Naive B cell (primary cell): ENCODE results near the gene PPARA. TPM values are rescaled to one million over a fixed set of nuclear protein-coding genes. Genes with fewer than 3 reads are reported as not detected.
A peak's percentile ranks its signal among the peaks of the same experiment; 100 is the strongest.
"Not testable (repeated sequence)": the region's sequence is repeated elsewhere in the genome, so short reads cannot be mapped to it uniquely, and the experiment has no call there.

Experiments
- ATAC-seq, 2 donors: fragments of 150-1000 bp; cut with Tn5 transposase; 2 replicates each; pipeline ENCODE4 v1.10.0; 2021; ENCODE audit warnings: low read depth in 2 of 2, mild to moderate bottlenecking in 2 of 2, moderate library complexity in 2 of 2
- DNase-seq: peaks from one replicate; pipeline ENCODE4 v3.0.0; 2022
- H3K27ac Mint-ChIP-seq, 6 donors: one replicate each; pipeline ENCODE4 v1.8.0; 2020 to 2022; ENCODE audit warnings: mild to moderate bottlenecking in 6 of 6, mixed read lengths in 6 of 6, moderate library complexity in 5 of 6, inconsistent platforms in 2 of 6
- H3K27me3 Mint-ChIP-seq, 3 donors: one replicate each; pipeline ENCODE4 v1.8.0; 2021 to 2022; ENCODE audit warnings: mixed read lengths in 3 of 3, mild to moderate bottlenecking in 1 of 3
- H3K36me3 Mint-ChIP-seq, 2 donors: one replicate each; pipeline ENCODE4 v1.8.0; 2020 to 2022; ENCODE audit warnings: mixed read lengths in 2 of 2, inconsistent platforms in 1 of 2, mild to moderate bottlenecking in 1 of 2
- H3K4me1 Mint-ChIP-seq, 3 donors: one replicate each; pipeline ENCODE4 v1.8.0; 2020 to 2022; ENCODE audit warnings: mixed read lengths in 3 of 3, inconsistent platforms in 1 of 3, mild to moderate bottlenecking in 1 of 3, moderate library complexity in 1 of 3
- H3K4me3 Mint-ChIP-seq, 8 donors: one replicate each; pipeline ENCODE4 v1.8.0; 2020 to 2022; ENCODE audit warnings: mild to moderate bottlenecking in 8 of 8, mixed read lengths in 8 of 8, moderate library complexity in 8 of 8, inconsistent platforms in 2 of 8
- H3K9me3 Mint-ChIP-seq, 7 donors: one replicate each; pipeline ENCODE4 v1.8.0; 2020 to 2022; ENCODE audit warnings: mixed read lengths in 7 of 7, mild to moderate bottlenecking in 5 of 7, inconsistent platforms in 2 of 7, moderate library complexity in 1 of 7
- polyA plus RNA-seq, 6 donors: library from polyadenylated mRNA; unstranded; fragments of 300-500 nt; fragmentation: Illumina TruSeq; gene quantifications; one replicate each; pipeline ENCODE4 v1.2.3, GENCODE V29; 2021; ENCODE audit warnings: low read depth in 6 of 6

PPARA gene
- polyA plus RNA-seq, 6 donors from 2014 or later = 4.6 to 10.8 (median 7.0) TPM

DNA sequence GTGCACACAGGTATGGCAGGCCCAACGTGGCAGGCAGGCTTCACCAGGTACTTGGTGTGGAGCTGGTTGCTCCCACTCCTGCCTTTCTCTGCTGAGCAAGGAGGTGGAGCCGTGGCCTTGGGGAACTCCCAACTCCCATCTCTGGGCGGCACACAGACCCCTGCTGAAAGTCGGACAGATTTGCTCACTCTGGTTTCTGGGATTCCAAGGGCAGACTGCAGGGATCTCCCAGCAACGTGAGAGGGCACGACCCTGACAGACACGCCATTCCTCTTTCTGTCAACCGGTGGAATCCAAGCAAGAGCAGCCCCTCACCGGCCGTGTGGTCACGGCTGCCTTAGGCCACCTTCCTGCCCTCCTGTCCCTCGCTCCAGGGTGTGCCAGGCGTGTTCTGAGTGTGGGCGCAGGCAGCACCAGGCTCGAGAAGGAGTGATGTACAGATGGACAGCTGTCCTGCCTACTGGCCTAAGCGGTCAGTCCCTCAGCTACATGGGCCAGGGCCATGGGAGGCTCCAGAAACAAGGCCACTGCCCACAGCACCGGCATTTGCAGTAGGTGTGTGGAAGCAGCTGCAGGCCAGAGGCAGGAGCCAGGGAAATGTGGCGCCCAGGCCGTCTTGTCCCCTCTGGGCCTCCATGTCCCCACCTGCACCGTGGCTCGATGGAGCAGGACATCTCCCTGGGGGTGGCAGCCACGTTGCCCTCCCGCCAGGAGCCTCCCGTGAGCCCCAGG is 13.7 kb upstream of the PPARA start:
- Mint-ChIP-seq H3K4me1 (peaks cover 0 to 8% (median 3%) of the 10 kb centered on the region in 3 donors), H3K27ac (no peak overlapping the region), H3K9me3 (no peaks in the 10 kb centered on the region), H3K27me3 (no peaks in the 10 kb centered on the region), H3K36me3 (no peaks in the 10 kb centered on the region), H3K4me3 (no peak overlapping the region)
- no peak for DNase-seq
- ATAC-seq = no peak

DNA sequence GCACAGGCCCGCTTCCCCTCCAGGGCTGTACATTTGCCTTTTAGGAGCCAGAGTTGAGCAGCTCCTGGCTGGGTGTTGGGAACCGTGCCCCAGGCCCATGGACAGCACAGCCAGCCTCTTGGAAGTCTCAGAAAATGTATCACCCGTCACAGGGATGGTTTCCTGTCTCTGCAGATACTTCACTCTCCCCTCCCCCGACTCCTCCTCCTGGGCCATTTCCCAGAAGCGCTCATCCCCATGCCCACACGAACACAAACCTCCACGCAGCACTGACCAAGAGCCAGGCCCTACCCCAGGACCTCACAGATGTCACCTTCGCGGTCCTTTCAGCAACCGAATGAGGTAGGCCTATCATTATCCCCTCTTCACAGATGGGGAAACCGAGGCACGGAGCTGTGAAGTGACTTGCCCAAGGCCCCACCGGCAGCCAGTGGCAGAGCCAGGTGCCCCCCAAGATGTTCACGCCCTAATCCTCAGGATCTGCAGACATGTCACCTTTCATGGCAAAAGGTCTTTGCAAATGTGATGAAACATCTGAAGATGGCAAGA is 13.0 kb upstream of the PPARA start:
- Mint-ChIP-seq H3K9me3 (no peaks in the 10 kb centered on the region), H3K27me3 (no peaks in the 10 kb centered on the region), H3K4me1 (peaks cover 0 to 8% (median 3%) of the 10 kb centered on the region in 3 donors), H3K4me3 (no peak overlapping the region), H3K27ac (peak overlapping the region in 2 of 6 donors; percentile 42 to 47), H3K36me3 (no peaks in the 10 kb centered on the region)
- ATAC-seq = no peak
- no peak for DNase-seq

DNA sequence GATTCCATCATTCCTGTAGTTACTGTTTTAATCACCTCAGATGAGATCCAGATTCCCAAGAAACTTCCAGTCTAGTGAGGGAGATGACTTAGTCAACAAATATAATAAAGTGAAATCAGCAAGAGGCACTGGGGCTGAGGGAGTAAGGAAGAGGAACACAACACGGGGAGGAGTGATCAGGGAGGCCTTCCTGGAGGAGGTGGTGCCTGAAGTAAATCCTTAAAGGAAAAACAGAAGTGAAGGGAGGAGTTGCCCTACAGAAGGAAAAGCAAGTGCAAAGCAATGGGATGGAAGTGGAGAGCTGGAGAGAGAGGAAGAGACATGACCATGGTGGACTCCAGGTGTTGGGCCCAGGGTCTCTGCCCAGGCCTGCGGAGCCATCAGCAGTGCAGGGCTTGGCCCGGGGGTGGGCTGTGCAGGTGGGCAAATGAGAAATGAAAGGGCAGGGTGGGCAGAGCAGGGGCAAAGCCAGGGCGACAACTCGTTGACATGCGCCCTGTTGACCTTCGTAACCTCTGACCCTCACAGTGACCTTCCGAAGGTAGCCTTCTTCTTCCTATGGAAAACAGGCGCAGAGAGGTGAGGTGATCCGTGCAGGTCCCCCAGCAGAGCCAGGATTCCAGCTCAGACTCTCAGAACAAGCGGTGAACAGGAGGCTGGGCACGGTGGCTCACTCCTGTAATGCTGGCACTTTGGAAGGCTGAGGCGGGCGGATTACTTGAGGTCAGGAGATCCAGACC is 12.1 kb upstream of the PPARA start:
- no peak overlapping the region for H3K27ac Mint-ChIP-seq
- H3K4me1 Mint-ChIP-seq = peaks cover 0 to 3% (median 0%) of the 10 kb centered on the region in 3 donors
- DNase-seq (no peak), ATAC-seq (no peak)
- H3K36me3 Mint-ChIP-seq = no peaks in the 10 kb centered on the region
- no peaks in the 10 kb centered on the region for H3K27me3 Mint-ChIP-seq
- no peaks in the 10 kb centered on the region for H3K9me3 Mint-ChIP-seq
- H3K4me3 Mint-ChIP-seq = peak overlapping the region in 1 of 8 donors; percentile 12

DNA sequence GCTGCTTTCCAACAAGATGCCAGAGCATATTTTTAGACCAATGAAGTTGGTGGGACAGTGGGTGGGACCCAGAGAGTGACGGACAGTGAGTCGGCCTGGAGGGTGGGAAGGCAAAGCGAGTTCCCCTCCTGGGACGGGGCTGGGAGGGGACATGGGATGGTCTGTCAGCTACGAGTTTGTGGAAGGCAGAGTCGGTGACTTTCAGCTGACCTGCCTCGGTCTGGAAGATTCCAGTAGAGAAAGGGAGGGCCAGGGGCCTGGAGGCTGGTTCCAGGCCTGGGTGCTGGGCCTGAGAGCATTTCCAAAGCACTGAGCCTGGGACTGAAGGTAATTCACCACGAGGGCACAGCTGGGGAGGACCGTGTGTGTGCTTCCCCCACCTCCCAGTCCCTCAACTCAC is 10.9 kb upstream of the PPARA start:
- not testable (repeated sequence) for H3K4me3 Mint-ChIP-seq, H3K36me3 Mint-ChIP-seq, ATAC-seq, H3K9me3 Mint-ChIP-seq, H3K27me3 Mint-ChIP-seq, DNase-seq, H3K4me1 Mint-ChIP-seq, H3K27ac Mint-ChIP-seq

DNA sequence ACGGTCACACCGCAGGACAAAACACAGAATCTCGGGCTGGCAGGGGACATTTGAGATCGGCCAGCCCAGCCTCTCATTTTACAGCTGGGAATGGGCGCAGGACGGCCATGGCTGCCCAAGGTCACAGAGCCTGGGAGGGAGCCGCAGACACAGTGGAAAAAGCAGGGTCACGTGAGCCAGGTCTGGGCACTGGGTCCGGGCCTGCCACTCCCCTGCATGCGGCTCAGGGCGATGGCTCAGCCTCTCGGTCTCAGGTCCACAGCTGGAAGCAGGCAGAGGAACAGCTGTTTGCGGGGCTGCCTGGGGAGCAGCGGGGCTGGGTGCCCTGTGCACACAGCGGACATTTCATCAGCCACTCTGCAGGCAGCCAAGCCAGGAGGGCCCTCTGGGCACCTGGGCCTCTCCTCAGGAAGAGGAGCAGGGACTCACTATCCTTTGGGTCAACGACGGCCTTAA is 10.4 kb upstream of the PPARA start:
- no peak for DNase-seq
- Mint-ChIP-seq H3K9me3 (no peaks in the 10 kb centered on the region), H3K36me3 (no peaks in the 10 kb centered on the region), H3K4me1 (peaks cover 0 to 3% (median 0%) of the 10 kb centered on the region in 3 donors), H3K4me3 (no peak overlapping the region), H3K27me3 (no peaks in the 10 kb centered on the region), H3K27ac (peak overlapping the region in 1 of 6 donors; percentile 11)
- no peak for ATAC-seq

DNA sequence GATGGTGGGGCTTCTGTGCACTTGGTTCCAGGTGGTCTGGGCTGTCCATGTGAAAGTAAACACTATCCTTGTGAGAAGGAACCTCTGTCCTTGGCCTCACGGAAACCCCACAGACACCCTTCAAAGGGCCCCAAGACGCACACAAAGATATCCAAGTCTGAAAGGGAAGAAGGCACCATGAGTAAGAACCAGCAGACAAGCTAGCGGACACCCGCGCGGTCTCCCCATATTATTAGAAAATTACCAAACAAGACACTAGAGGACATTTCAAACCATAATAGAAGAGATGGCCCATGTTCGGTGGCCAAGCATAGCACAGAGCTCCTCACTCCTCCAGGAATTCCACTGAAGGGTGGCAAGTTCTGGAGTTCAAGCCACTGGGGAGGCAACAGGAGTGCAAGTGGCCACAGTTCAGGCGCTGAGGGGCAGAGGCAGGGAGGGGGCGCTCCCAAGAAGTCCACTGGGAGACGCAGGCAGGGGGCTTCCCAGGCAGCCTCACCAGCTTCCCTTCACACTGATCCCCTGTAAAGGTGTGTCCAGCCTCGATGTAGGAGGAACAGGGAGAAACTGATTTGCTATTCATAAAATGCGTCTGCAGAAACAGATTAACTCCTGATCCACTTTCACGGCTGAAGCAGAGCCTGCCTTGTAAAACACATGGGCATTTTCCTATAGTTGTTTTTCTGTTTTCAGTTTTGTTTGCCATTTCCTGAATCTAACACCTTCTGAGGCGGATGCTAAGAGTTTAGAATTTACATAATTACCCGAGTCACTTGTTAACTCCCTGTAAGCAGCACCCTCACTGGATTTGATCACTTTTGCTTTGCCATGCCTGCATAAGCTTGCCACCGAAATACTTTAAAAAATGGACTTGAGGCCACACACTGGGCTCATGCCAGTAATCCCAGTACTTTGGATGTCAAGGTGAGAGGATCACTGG is 9.1 kb upstream of the PPARA start:
- H3K27ac Mint-ChIP-seq = no peak overlapping the region
- DNase-seq (no peak), ATAC-seq (peak in 1 of 2 donors; percentile 70)
- no peaks in the 10 kb centered on the region for H3K9me3 Mint-ChIP-seq
- H3K27me3 Mint-ChIP-seq = no peaks in the 10 kb centered on the region
- peaks cover 0 to 3% (median 0%) of the 10 kb centered on the region in 3 donors for H3K4me1 Mint-ChIP-seq
- H3K4me3 Mint-ChIP-seq = peak overlapping the region in 1 of 8 donors; percentile 51
- no peaks in the 10 kb centered on the region for H3K36me3 Mint-ChIP-seq

DNA sequence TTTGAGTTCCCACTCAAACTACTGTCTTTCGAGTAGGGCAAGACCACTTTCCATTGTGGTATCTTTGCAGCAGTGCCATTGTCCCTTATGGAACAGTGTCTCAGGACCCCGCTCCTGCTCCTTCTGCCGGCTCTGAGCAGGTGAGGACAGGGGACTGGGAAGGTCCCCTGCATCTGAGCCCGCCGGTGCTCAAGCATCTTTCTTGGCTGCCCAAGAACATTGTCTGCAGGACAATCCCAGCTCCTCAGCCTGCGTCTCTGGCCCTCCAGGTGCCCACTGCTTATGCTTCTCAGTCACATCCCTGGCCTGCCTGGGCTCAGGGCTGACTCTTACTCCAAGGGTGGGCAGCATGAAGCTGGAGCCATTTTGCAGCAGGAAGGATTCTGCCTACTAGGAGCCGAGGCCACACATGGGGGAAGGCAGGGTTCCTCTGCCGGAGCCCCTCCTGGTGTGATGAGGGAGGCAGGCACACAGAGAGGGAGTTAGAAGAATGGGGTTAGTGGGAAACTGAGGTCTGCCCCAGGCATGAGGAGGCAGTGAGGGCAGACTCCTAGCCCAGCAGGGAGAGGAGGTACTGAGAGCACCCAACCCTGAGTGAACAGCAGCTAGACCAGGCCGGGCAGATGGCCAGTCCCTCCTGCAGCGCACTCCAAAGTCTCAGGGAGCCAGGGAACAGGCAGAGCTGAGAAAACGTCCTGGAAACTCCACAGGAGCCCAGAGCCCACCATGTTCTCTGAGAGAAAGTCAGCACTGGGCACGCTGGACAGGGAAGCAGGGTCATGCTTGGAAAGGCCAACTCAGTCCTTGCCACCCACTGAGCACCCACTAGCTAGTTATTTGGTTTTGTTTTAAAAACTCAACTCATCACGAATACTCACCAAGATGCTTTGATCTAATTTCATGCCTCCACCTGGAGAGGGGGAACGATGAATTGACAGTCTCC is 7.5 kb upstream of the PPARA start:
- H3K4me3 Mint-ChIP-seq = no peak overlapping the region
- H3K36me3 Mint-ChIP-seq = no peaks in the 10 kb centered on the region
- no peaks in the 10 kb centered on the region for H3K9me3 Mint-ChIP-seq
- no peaks in the 10 kb centered on the region for H3K27me3 Mint-ChIP-seq
- no peak for ATAC-seq
- DNase-seq = no peak
- peaks cover 0 to 3% (median 0%) of the 10 kb centered on the region in 3 donors for H3K4me1 Mint-ChIP-seq
- no peak overlapping the region for H3K27ac Mint-ChIP-seq

DNA sequence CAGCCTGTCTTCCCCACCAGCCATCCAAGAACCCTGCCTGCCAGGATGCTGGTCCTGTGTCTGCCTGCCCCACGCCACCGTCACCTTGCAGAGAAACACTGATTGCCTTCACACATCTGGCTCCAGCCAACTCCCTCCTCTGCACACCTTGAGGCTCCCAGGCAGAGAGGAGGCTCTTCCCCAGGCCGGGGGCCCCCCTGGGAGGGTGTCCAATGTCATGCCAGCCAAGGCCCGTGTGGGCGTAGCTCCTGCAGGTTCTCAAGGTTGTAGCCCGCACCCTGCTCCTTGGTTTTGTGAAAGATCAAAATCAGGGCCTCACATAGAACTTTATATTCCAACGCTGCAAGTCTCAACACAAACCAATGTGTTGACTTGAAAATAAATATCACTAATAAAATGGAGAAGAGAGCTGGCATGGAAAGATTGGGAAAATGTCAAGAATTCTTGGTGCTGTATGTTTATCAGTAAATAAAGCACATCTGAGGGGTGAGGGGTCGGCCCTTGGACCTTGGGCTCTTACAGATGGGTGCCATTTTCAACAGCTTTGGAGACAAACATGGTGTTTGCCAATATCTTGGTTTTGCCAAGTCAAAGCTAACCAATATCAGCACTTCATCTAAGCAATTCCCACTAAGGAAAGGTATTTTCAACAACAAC is 6.7 kb upstream of the PPARA start:
- Mint-ChIP-seq H3K36me3 (no peaks in the 10 kb centered on the region), H3K9me3 (no peaks in the 10 kb centered on the region), H3K27me3 (no peaks in the 10 kb centered on the region), H3K4me1 (peaks cover 0 to 5% (median 0%) of the 10 kb centered on the region in 3 donors), H3K4me3 (no peak overlapping the region), H3K27ac (peak overlapping the region in 2 of 6 donors; percentile 19 to 20)
- DNase-seq (no peak), ATAC-seq (no peak)

DNA sequence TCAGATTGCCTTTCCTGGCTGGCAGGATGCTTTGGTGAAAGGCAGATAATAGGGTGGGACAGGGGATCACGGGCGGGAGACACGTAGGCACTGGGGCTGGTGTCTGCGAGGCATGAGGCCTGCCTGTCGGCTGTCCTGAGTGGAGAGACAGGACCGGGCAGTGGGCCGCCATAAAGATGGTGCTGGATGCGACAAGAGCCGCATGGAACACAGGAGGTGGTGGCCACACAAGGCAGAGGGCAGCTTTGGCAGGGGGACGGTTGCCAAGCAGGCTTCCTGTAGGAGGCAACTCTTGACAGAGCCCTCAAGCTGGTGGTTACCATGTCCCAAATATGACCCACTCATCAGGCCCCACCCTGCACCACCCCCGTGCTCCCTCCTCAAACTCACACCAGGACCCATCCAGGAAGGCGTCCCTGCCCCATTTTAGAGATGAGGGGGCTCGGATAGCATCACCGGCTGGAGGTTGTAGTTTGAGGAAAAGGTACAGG is 4.9 kb upstream of the PPARA start:
- H3K27ac Mint-ChIP-seq = no peak overlapping the region
- no peak for DNase-seq
- H3K9me3 Mint-ChIP-seq = no peaks in the 10 kb centered on the region
- H3K4me3 Mint-ChIP-seq = peak overlapping the region in 1 of 8 donors; percentile 32
- no peaks in the 10 kb centered on the region for H3K36me3 Mint-ChIP-seq
- ATAC-seq = no peak
- peaks cover 7 to 14% (median 9%) of the 10 kb centered on the region in 3 donors for H3K4me1 Mint-ChIP-seq
- H3K27me3 Mint-ChIP-seq = no peaks in the 10 kb centered on the region

DNA sequence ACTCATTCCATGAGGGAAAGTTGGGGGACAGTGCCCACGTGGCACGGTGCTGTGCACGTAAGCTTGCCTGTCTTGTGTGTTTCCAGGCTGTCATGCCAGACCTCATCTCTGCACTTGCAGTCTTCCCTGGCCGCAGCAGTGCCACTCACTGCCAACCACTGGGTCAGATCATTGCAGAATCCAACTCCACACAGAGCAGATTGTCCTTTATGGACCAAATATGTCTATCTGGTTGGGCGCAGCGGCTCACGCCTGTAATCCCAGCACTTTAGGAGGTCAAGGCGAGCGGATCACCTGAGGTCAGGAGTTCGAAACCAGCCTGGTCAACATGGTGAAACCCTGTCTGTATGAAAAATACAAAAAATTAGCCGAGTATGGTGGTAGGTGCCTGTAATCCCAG is 4.4 kb upstream of the PPARA start:
- H3K27ac Mint-ChIP-seq = peak overlapping the region in 2 of 6 donors; percentile 8 to 32
- no peaks in the 10 kb centered on the region for H3K27me3 Mint-ChIP-seq
- DNase-seq = no peak
- peaks cover 7 to 14% (median 9%) of the 10 kb centered on the region in 3 donors for H3K4me1 Mint-ChIP-seq
- ATAC-seq = no peak
- no peak overlapping the region for H3K4me3 Mint-ChIP-seq
- H3K36me3 Mint-ChIP-seq = no peaks in the 10 kb centered on the region
- no peaks in the 10 kb centered on the region for H3K9me3 Mint-ChIP-seq

DNA sequence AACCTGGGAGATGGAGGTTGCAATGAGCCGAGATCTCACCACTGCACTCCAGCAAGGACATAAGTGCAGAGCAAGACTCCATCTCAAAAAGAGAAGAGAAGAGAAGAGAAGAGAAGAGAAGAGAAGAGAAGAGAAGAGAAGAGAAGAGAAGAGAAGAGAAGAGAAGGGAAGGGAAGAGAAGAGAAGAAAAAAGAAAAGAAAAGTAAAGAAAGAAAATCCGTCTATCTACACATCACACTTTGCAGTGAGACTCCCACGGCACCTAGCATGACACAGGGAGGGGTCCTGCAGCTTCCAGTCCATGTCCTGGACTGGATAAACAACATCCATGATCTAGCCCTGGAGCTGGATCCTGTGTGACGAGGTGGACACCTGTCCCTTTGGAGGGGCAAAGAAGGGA is 4.0 kb upstream of the PPARA start:
- no peak for ATAC-seq
- Mint-ChIP-seq H3K9me3 (no peaks in the 10 kb centered on the region), H3K27me3 (no peaks in the 10 kb centered on the region), H3K27ac (peak overlapping the region in 2 of 6 donors; percentile 47 to 63), H3K36me3 (no peaks in the 10 kb centered on the region), H3K4me1 (peaks cover 7 to 14% (median 13%) of the 10 kb centered on the region in 3 donors), H3K4me3 (peak overlapping the region in 1 of 8 donors; percentile 46)
- no peak for DNase-seq

DNA sequence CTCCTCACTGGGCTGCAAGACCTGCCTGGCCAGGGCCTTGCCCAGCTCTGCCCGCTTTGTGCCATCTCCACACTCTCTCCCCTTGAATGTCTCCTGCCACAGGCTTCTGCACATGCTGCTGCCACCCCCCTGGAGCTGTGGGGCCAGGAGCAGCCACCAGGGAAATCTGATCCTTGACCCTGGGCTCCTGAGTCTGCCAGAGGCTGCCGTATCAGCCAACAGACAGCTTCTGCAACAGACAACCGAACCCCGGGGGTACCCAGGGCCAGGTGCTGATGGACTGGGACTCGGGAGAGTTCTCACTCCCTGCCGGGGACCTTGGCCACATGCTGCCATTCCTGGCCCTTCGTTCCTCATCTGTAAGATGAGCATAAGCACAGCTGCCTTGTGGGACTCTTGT is 3.3 kb upstream of the PPARA start:
- Mint-ChIP-seq H3K27me3 (no peaks in the 10 kb centered on the region), H3K27ac (peak overlapping the region in 1 of 6 donors; percentile 88), H3K4me1 (peaks cover 7 to 20% (median 18%) of the 10 kb centered on the region in 3 donors), H3K36me3 (no peaks in the 10 kb centered on the region), H3K9me3 (no peaks in the 10 kb centered on the region), H3K4me3 (peak overlapping the region in 1 of 8 donors; percentile 46)
- DNase-seq (no peak), ATAC-seq (no peak)
